HG02588 (cell line): ENCODE results near the gene GET4.
"Not testable (repeated sequence)": the region's sequence is repeated elsewhere in the genome, so short reads cannot be mapped to it uniquely, and the experiment has no call there.

Experiments
- ATAC-seq: cut with Tn5 transposase; IDR thresholded peaks from one replicate; pipeline ENCODE4 v1.9.1; 2021; ENCODE audit warnings: mild to moderate bottlenecking, moderate library complexity; ENCODE audit not compliant: unreplicated experiment

GET4 gene

GRCh38 chr7:845091-845490 lies 31.3 kb upstream of the GET4 start:
- ATAC-seq = no peak

GRCh38 chr7:845731-846130 lies 30.6 kb upstream of the GET4 start:
- no peak for ATAC-seq

GRCh38 chr7:846958-847650 lies 29.2 kb upstream of the GET4 start:
- ATAC-seq = not testable (repeated sequence)

- not testable (repeated sequence) for ATAC-seq
Measured at GRCh38 chr7:847728-848127, 28.6 kb upstream of the GET4 start.

- ATAC-seq = no peak
Measured at GRCh38 chr7:849145-849544, 27.2 kb upstream of the GET4 start.

GRCh38 chr7:849781-850180 lies 26.6 kb upstream of the GET4 start:
- ATAC-seq = no peak

- ATAC-seq = no peak
Measured at GRCh38 chr7:851204-851603, 25.1 kb upstream of the GET4 start.

- no peak for ATAC-seq
Measured at GRCh38 chr7:853366-854117, 22.8 kb upstream of the GET4 start.

GRCh38 chr7:854118-854775 lies 22.1 kb upstream of the GET4 start:
- no peak for ATAC-seq

- ATAC-seq = no peak
Measured at GRCh38 chr7:855686-856369, 20.5 kb upstream of the GET4 start.

- ATAC-seq = no peak
Measured at GRCh38 chr7:856444-857095, 19.8 kb upstream of the GET4 start.

- no peak for ATAC-seq
Measured at GRCh38 chr7:857661-858060, 18.7 kb upstream of the GET4 start.

GRCh38 chr7:859359-860030 lies 16.9 kb upstream of the GET4 start:
- no peak for ATAC-seq

- no peak for ATAC-seq
Measured at GRCh38 chr7:860149-860548, 16.2 kb upstream of the GET4 start.

- no peak for ATAC-seq
Measured at GRCh38 chr7:861222-861621, 15.1 kb upstream of the GET4 start.

- ATAC-seq = no peak
Measured at GRCh38 chr7:862157-862556, 14.2 kb upstream of the GET4 start.

- no peak for ATAC-seq
Measured at GRCh38 chr7:863106-863505, 13.2 kb upstream of the GET4 start.

- no peak for ATAC-seq
Measured at GRCh38 chr7:865921-866320, 10.4 kb upstream of the GET4 start.

- ATAC-seq = no peak
Measured at GRCh38 chr7:867001-867405, 9.4 kb upstream of the GET4 start.

GRCh38 chr7:867406-868188 lies 8.8 kb upstream of the GET4 start:
- no peak for ATAC-seq
